ENCODE measurements around the gene TSNAXIP1. TPM values are rescaled to one million over a fixed set of nuclear protein-coding genes. Genes with fewer than 3 reads are reported as not detected.

Gene TSNAXIP1
- total and polyA plus RNA-seq, 3 donors from 2014 or later, result 31.3 to 93.7 (median 40.4) TPM

DNA sequence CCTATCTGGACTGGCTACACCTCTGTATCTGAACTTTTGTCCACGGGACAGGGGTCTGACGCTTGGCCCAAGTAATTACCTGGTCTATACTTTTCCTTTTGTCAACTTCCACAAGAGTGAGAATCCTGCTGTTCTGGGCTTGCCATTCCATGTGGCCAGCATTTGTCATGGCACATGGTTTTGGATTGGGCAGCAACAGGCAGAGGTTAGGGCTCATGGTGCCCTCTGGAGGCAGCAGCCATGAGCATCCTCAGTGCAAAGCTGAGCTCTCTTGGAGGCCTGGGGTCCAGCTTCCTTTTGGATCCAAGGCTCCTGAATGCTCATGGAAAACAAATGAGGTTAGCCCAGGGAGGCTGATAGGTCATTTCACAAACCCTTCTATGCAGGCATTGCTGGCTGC is 58.6 kb downstream of the TSNAXIP1 start:
- Histone ChIP-seq H3K27ac (no peak overlapping the region), H3K36me3 (ENCODE audit: low read depth, missing control alignments) (no peaks in the 10 kb centered on the region), H3K4me1 (peaks cover 25% of the 10 kb centered on the region), H3K27me3 (no peaks in the 10 kb centered on the region), H3K4me3 (no peak overlapping the region), H3K9me3 (no peaks in the 10 kb centered on the region)
- DNase-seq, result no peak
- 90% methylated on average over 2 of the region's 2 CpGs for WGBS, 2 donors
- TF ChIP-seq, protein P1, sequence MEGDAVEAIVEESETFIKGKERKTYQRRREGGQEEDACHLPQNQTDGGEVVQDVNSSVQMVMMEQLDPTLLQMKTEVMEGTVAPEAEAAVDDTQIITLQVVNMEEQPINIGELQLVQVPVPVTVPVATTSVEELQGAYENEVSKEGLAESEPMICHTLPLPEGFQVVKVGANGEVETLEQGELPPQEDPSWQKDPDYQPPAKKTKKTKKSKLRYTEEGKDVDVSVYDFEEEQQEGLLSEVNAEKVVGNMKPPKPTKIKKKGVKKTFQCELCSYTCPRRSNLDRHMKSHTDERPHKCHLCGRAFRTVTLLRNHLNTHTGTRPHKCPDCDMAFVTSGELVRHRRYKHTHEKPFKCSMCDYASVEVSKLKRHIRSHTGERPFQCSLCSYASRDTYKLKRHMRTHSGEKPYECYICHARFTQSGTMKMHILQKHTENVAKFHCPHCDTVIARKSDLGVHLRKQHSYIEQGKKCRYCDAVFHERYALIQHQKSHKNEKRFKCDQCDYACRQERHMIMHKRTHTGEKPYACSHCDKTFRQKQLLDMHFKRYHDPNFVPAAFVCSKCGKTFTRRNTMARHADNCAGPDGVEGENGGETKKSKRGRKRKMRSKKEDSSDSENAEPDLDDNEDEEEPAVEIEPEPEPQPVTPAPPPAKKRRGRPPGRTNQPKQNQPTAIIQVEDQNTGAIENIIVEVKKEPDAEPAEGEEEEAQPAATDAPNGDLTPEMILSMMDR (IDR thresholded peaks at IDR 0.05), result no peak
- no peak for TF ChIP-seq POLR2A (IDR thresholded peaks at IDR 0.05)
- intact Hi-C loops (cut with DNase I; ENCODE audit: low total_unique reads), result no loop called here

DNA sequence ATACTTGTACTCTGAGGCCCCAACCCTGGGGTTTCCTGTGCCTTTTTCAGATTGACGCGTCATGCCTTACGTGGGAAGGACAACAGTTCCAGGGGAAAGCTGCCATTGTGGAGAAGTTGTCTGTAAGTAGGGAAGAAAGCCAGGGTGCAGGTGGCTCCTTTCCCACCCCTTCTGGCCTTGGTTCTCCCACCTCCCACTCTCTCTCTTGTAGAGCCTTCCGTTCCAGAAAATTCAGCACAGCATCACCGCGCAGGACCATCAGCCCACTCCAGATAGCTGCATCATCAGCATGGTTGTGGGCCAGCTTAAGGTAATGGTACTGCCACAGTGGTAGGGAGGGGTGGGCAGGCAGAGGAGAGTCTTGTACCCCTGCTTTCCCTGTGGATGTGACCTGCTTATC is 61.6 kb downstream of the TSNAXIP1 start:
- Histone ChIP-seq H3K4me3 (no peak overlapping the region), H3K27ac (no peak overlapping the region), H3K4me1 (peaks cover 13% of the 10 kb centered on the region), H3K27me3 (no peaks in the 10 kb centered on the region), H3K9me3 (no peaks in the 10 kb centered on the region), H3K36me3 (ENCODE audit: low read depth, missing control alignments) (no peaks in the 10 kb centered on the region)
- DNase-seq, result no peak
- 90 to 95% methylated on average over 6 of the region's 6 CpGs for WGBS, 2 donors
- no peak for TF ChIP-seq POLR2A (IDR thresholded peaks at IDR 0.05)
- TF ChIP-seq, protein P1 (IDR thresholded peaks at IDR 0.05), result no peak
- intact Hi-C loops (cut with DNase I; ENCODE audit: low total_unique reads), result no loop called here

DNA sequence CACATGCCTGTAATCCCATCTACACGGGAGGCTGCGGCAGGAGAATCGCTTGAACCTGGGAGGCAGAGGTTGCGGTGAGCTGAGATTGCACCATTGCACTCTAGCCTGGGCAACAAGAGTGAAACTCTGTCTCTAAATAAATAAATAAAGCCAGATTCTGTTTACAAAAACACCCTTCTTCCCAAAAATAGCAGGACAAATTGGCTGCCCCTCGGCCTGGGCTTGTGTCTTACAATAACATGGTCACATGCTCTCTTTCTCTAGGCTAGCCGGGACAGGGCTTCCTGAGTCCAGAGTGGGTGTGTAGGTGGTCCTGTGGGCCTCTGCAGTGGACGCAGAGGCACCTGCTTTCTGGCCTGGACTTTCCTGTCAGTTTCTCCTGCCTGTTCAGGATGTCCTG is 63.0 kb downstream of the TSNAXIP1 start:
- DNase-seq, result no peak
- intact Hi-C loops (cut with DNase I; ENCODE audit: low total_unique reads), result no loop called here
- no peaks in the 10 kb centered on the region for H3K36me3 ChIP-seq (ENCODE audit: low read depth, missing control alignments)
- H3K27me3 ChIP-seq, result no peaks in the 10 kb centered on the region
- H3K27ac ChIP-seq, result no peak overlapping the region
- H3K4me3 ChIP-seq, result no peak overlapping the region
- 77 to 83% methylated on average over 7 of the region's 7 CpGs for WGBS, 2 donors
- no peak for TF ChIP-seq POLR2A (IDR thresholded peaks at IDR 0.05)
- TF ChIP-seq, protein P1 (IDR thresholded peaks at IDR 0.05), result no peak
- no peaks in the 10 kb centered on the region for H3K9me3 ChIP-seq
- peaks cover 16% of the 10 kb centered on the region for H3K4me1 ChIP-seq

DNA sequence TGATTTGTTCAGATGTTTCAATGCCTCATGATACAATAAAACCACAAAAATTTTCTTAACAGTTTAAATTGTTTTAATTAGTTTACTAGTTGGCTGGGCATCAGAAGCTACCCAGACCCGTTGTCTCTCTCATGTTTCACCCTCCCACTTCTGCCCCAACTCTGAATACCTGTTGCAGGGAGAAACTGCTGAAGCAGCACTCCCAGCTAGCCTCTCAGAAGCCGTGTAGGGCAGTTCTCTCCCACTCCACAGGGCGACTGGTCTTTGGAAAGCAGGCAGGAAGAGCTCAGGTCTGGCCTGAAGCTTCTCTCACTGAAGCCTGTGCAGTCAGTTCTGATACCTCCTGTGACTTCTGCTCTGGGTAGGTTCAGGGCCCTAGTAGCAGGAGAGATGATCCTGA is 64.6 kb downstream of the TSNAXIP1 start:
- TF ChIP-seq POLR2A (IDR thresholded peaks at IDR 0.05), result no peak
- TF ChIP-seq, protein P1 (IDR thresholded peaks at IDR 0.05), result no peak
- Histone ChIP-seq H3K4me3 (no peak overlapping the region), H3K9me3 (no peaks in the 10 kb centered on the region), H3K27me3 (no peaks in the 10 kb centered on the region), H3K27ac (no peak overlapping the region), H3K4me1 (peaks cover 21% of the 10 kb centered on the region), H3K36me3 (ENCODE audit: low read depth, missing control alignments) (no peaks in the 10 kb centered on the region)
- WGBS, 2 donors, result 64 to 65% methylated on average over 3 of the region's 3 CpGs
- DNase-seq, result no peak
- intact Hi-C loops (cut with DNase I; ENCODE audit: low total_unique reads), result no loop called here

DNA sequence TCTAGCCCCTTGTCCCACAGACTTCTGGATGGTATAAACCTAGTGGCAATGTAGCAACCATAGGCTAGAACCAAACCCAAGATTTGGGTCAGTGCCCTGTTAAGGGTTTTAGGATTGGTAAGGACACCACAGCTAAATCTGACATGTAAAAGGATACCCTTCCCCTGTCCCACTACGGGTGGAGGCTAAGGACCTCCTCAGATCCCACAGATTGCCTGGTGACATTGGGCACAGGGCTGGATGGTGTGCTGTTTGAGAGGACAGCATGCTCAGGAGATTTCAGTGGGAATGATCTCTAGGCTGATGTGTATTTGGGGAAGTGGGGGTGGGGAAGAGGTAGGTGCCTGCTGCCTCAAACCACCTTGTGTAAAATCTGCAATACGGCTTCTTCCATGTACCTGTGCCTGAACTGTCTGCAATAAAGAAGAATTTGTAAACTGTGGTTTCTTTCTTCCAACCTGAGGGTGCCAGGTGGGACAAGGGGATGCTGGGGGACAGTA is 65.5 kb downstream of the TSNAXIP1 start:
- peak overlapping the region in 1 of 2 donors; percentile 87 for H3K27ac ChIP-seq
- intact Hi-C loops (cut with DNase I; ENCODE audit: low total_unique reads), result no loop called here
- peak overlapping the region in 1 of 2 donors; percentile 79 for H3K4me3 ChIP-seq
- WGBS, 2 donors, result 46 to 47% methylated on average over 2 of the region's 2 CpGs
- DNase-seq, result no peak
- H3K36me3 ChIP-seq (ENCODE audit: low read depth, missing control alignments), result no peaks in the 10 kb centered on the region
- H3K9me3 ChIP-seq, result no peaks in the 10 kb centered on the region
- no peaks in the 10 kb centered on the region for H3K27me3 ChIP-seq
- TF ChIP-seq, protein P1 (IDR thresholded peaks at IDR 0.05), result no peak
- TF ChIP-seq POLR2A (IDR thresholded peaks at IDR 0.05), result no peak
- H3K4me1 ChIP-seq, result peaks cover 21% of the 10 kb centered on the region
